Small intestine (tissue), 7 donors: Measurements from ENCODE around the gene HBG1. TPM values are rescaled to one million over a fixed set of nuclear protein-coding genes. Genes with fewer than 3 reads are reported as not detected.

Experiments used
- DNase-seq, 2 donors: peaks; one replicate each; pipeline versions ENCODE4 v3.0.0 to v3.0.0-alpha.2; 2013
- FAIRE-seq: peaks from 2 replicates; lab custom pipeline; 2012; peaks lifted over from hg19 to GRCh38; lab: Jason Lieb, UNC
- H3K27ac ChIP-seq, 3 donors: one replicate each; pipeline ENCODE4 v1.5.1; 2013; ENCODE audit warnings: low read length in 2 of 3, mild to moderate bottlenecking in 2 of 3, control low read depth in 1 of 3, inconsistent platforms in 1 of 3, low read depth in 1 of 3, moderate library complexity in 1 of 3
- H3K27me3 ChIP-seq, 3 donors: one replicate each; pipeline ENCODE4 v1.6.1; 2013; ENCODE audit warnings: low read length in 3 of 3, inconsistent platforms in 1 of 3; ENCODE audit not compliant: control insufficient read depth in 3 of 3, insufficient read depth in 3 of 3
- H3K36me3 ChIP-seq, 3 donors: one replicate each; pipeline ENCODE4 v1.6.1; 2013; ENCODE audit warnings: low read length in 3 of 3, inconsistent platforms in 1 of 3, low read depth in 1 of 3, mild to moderate bottlenecking in 1 of 3, moderate library complexity in 1 of 3; ENCODE audit not compliant: control insufficient read depth in 3 of 3, insufficient read depth in 2 of 3
- H3K4me1 ChIP-seq, 3 donors: one replicate each; pipeline ENCODE4 v1.6.1; 2013; ENCODE audit warnings: low read length in 2 of 3, inconsistent platforms in 1 of 3, low read depth in 1 of 3, mild to moderate bottlenecking in 1 of 3, moderate library complexity in 1 of 3; ENCODE audit not compliant: control insufficient read depth in 3 of 3, insufficient read depth in 2 of 3
- H3K4me3 ChIP-seq, 3 donors: one replicate each; pipeline ENCODE4 v1.5.1; 2013; ENCODE audit warnings: low read length in 3 of 3, control low read depth in 1 of 3, inconsistent platforms in 1 of 3, low read depth in 1 of 3, mild to moderate bottlenecking in 1 of 3, moderate library complexity in 1 of 3
- H3K9me3 ChIP-seq, 2 donors: one replicate each; pipeline ENCODE4 v1.6.1; 2013; ENCODE audit warnings: low read depth in 1 of 2, low read length in 1 of 2; ENCODE audit not compliant: control insufficient read depth in 2 of 2, insufficient read depth in 1 of 2
- WGBS, 3 donors: extraction: QIAGEN DNeasy Blood & Tissue Kit; methylation state at CpG; one replicate each; pipeline ENCODE4 v1.1.7; 2013; 5-methylcytosine and 5-hydroxymethylcytosine counted together
- polyA plus RNA-seq, 4 donors: library from polyadenylated mRNA; stranded (reverse) in 3 of 4; unstranded in 1 of 4; fragments of 200-250 nt in 3 of 4; fragments of 120-200 nt in 1 of 4; gene quantifications; one replicate each; pipeline versions ENCODE4 v1.2.1 to v1.2.3, GENCODE V29; 2013
- donor health status: healthy with polysubstance abuse.
- donor health status: control.
- donor health status: control.
- donor health status: Bipolar disorder and iron deficiency.
- donor health status: healthy.

The HBG1 gene
- polyA plus RNA-seq, 4 donors: 2.5 TPM; not detected in 3

DNA sequence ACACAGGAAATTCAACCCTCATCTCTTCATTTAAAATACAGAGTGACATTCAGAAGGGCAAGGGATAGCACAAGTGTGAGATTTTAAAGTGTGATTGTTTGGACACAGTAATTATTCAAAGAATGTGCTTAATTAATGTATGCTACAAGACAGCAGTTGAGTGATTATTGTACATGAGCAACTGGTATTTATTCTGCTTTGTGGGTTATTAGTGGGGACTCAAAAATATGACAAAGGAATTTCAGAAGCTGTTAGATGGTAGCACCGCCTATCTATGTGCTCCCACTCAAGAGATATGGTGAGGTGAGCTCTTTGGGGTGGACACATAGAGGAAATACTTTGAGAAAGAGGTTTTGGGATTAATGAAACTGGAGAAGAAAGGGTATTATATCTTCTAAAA lies 9.6 kb downstream of the HBG1 start:
- H3K27ac ChIP-seq: no peak overlapping the region
- H3K9me3 ChIP-seq: no peaks in the 10 kb centered on the region
- no peaks in the 10 kb centered on the region for H3K27me3 ChIP-seq
- H3K4me3 ChIP-seq: no peak overlapping the region
- H3K36me3 ChIP-seq: no peaks in the 10 kb centered on the region
- no peaks in the 10 kb centered on the region for H3K4me1 ChIP-seq
- no peak for DNase-seq
- 63 to 87% (median 73%) methylated on average over 1 of the region's 1 CpG for WGBS, 3 donors
- no peak for FAIRE-seq

DNA sequence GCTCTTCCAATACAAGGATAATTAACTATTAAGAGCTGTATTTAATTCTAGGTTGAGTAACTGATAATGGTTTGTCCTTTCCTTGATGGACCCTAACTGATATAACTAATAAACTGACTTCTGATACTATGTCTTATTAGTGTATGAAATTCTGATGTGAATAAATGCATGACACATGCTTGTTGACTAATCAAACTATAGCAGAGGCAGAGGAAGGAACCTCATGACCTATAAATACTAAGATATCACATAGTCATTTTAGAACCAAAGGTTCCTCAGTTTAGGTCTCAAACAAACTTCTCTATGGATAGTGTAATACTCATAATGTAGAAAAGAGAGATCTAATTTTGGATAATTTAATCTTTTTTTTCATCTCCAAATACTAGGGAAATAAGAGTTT lies 10.6 kb downstream of the HBG1 start:
- Histone ChIP-seq H3K4me1 (no peaks in the 10 kb centered on the region), H3K9me3 (no peaks in the 10 kb centered on the region), H3K4me3 (no peak overlapping the region), H3K36me3 (no peaks in the 10 kb centered on the region), H3K27me3 (no peaks in the 10 kb centered on the region), H3K27ac (no peak overlapping the region)
- no peak for FAIRE-seq
- no peak for DNase-seq

DNA sequence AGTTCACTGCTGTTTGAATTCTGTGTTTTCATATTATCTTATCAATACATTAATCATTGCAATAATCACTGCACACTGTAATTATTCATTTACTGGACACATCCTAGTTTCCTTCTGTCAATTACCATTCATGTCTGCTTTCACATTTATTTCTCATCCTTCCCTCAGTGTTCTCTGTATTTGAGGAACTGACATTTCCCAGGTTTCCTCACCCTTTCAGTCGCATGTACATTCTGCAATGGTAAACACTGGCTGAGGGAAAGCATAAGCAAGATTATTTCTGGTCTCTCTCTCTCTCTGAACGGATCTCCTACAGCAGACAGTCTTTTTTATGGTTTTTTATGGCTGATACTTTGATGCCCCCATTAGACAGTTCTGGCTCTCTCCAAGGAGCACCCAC lies 11.2 kb downstream of the HBG1 start:
- no peak overlapping the region for H3K27ac ChIP-seq
- no peak overlapping the region for H3K4me3 ChIP-seq
- WGBS, 3 donors: 34 to 55% (median 46%) methylated on average over 2 of the region's 2 CpGs
- H3K4me1 ChIP-seq: no peaks in the 10 kb centered on the region
- FAIRE-seq (no peak), DNase-seq (no peak)
- no peaks in the 10 kb centered on the region for H3K36me3 ChIP-seq
- H3K9me3 ChIP-seq: no peaks in the 10 kb centered on the region
- no peaks in the 10 kb centered on the region for H3K27me3 ChIP-seq

DNA sequence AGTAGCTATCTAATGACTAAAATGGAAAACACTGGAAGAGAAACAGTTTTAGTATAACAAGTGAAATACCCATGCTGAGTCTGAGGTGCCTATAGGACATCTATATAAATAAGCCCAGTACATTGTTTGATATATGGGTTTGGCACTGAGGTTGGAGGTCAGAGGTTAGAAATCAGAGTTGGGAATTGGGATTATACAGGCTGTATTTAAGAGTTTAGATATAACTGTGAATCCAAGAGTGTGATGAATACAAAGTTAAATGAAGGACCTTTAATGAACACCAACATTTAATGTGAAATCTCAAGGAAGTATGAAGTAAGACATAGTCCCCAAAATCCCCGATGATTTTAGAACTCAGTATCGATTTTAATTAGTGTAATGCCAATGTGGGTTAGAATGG lies 12.2 kb downstream of the HBG1 start:
- Histone ChIP-seq H3K27me3 (no peaks in the 10 kb centered on the region), H3K27ac (no peak overlapping the region), H3K4me3 (no peak overlapping the region), H3K36me3 (no peaks in the 10 kb centered on the region), H3K4me1 (no peaks in the 10 kb centered on the region), H3K9me3 (no peaks in the 10 kb centered on the region)
- WGBS, 3 donors: 49 to 86% (median 83%) methylated on average over 2 of the region's 2 CpGs
- FAIRE-seq: no peak
- no peak for DNase-seq

DNA sequence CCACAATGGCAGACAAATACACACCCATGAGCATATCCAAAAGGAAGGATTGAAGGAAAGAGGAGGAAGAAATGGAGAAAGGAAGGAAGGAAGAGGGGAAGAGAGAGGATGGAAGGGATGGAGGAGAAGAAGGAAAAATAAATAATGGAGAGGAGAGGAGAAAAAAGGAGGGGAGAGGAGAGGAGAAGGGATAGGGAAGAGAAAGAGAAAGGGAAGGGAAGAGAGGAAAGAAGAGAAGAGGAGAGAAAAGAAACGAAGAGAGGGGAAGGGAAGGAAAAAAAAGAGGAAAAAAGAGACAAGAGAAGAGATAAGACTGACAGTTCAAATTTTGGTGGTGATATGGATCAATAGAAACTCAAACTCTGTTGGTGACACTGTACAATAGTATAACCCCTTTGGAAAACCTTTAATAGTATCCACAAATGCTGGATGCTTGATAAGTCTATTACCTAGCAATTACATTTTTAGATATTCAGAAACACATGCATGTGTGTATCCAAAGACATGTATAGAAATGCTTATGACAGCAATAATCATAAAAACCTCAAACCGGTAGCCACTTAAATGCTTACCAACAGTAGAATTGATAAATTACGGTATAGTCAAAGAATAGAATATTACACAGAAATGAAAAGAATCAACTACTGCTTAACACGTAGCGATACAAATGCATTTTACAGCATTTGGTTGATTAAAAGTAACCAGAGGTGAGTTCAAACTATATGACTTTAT lies 14.1 kb downstream of the HBG1 start:
- H3K27me3 ChIP-seq: no peaks in the 10 kb centered on the region
- H3K27ac ChIP-seq: no peak overlapping the region
- H3K36me3 ChIP-seq: no peaks in the 10 kb centered on the region
- FAIRE-seq (no peak), DNase-seq (no peak)
- no peaks in the 10 kb centered on the region for H3K4me1 ChIP-seq
- no peaks in the 10 kb centered on the region for H3K9me3 ChIP-seq
- H3K4me3 ChIP-seq: no peak overlapping the region
- 76 to 85% (median 84%) methylated on average over 5 of the region's 5 CpGs for WGBS, 3 donors

DNA sequence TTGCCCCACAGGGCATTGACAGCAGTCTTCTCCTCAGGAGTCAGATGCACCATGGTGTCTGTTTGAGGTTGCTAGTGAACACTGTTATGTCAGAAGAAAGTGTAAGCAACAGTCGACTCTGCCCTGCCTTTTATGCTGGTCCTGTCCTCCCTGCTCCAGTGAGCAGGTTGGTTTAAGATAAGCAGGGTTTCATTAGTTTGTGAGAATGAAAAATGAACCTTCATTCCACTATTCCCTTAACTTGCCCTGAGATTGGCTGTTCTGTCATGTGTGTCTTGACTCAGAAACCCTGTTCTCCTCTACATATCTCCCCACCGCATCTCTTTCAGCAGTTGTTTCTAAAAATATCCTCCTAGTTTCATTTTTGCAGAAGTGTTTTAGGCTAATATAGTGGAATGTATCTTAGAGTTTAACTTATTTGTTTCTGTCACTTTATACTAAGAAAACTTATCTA lies 15.2 kb downstream of the HBG1 start, which contains the start of gene HBD:
TSS of gene HBD (minus strand) at position 103 of the 454 bp plus-strand sequence. CDS start at position 53, 50 bp downstream.
- WGBS, 3 donors: 46 to 60% (median 54%) methylated on average over 2 of the region's 2 CpGs
- DNase-seq (no peak), FAIRE-seq (no peak)
- Histone ChIP-seq H3K9me3 (no peaks in the 10 kb centered on the region), H3K36me3 (no peaks in the 10 kb centered on the region), H3K27me3 (no peaks in the 10 kb centered on the region), H3K4me3 (no peak within 1 kb of the TSS), H3K27ac (no peak within 1 kb of the TSS), H3K4me1 (no peaks in the 10 kb centered on the region)

DNA sequence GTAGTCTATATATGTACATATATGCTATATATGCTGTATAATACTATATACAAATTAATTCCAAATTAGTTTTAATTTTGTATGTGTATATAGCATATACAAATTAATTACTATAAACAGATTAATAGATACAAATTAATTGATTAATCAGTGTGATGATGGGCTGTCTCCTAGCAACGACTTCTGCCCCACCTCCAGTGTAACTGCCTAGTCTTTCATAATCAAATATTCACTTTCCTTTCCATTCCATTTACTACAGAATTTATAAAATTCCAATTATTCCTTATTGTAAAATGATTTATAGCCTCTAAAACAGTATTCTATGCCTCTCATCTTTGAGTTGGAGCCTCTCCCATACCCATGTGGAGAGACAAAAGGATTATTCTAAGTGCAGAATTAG lies 16.4 kb downstream of the HBG1 start:
- no peak overlapping the region for H3K4me3 ChIP-seq
- WGBS, 3 donors: 47 to 77% (median 71%) methylated on average over 1 of the region's 1 CpG
- FAIRE-seq (no peak), DNase-seq (no peak)
- no peaks in the 10 kb centered on the region for H3K27me3 ChIP-seq
- H3K4me1 ChIP-seq: no peaks in the 10 kb centered on the region
- no peaks in the 10 kb centered on the region for H3K36me3 ChIP-seq
- no peak overlapping the region for H3K27ac ChIP-seq
- H3K9me3 ChIP-seq: no peaks in the 10 kb centered on the region

DNA sequence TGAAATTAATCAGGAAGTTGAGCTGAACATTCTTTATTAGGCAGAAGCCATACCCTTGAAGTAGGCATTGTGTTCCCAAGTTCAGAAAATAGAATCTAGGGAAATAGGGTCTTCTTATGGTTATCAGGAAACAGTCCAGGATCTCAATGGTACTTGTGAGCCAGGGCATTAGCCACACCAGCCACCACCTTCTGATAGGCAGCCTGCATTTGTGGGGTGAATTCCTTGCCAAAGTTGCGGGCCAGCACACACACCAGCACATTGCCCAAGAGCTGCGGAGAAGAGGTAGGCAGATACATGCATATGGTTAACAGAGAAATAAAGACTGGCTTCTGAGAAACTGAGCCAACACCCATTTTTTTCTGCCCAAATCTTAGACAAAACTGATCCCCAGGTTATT lies 16.8 kb downstream of the HBG1 start:
- H3K9me3 ChIP-seq: no peaks in the 10 kb centered on the region
- no peaks in the 10 kb centered on the region for H3K36me3 ChIP-seq
- no peak overlapping the region for H3K4me3 ChIP-seq
- WGBS, 3 donors: 97 to 98% (median 97%) methylated on average over 2 of the region's 2 CpGs
- no peak overlapping the region for H3K27ac ChIP-seq
- FAIRE-seq: no peak
- DNase-seq: no peak
- no peaks in the 10 kb centered on the region for H3K27me3 ChIP-seq
- H3K4me1 ChIP-seq: no peaks in the 10 kb centered on the region

DNA sequence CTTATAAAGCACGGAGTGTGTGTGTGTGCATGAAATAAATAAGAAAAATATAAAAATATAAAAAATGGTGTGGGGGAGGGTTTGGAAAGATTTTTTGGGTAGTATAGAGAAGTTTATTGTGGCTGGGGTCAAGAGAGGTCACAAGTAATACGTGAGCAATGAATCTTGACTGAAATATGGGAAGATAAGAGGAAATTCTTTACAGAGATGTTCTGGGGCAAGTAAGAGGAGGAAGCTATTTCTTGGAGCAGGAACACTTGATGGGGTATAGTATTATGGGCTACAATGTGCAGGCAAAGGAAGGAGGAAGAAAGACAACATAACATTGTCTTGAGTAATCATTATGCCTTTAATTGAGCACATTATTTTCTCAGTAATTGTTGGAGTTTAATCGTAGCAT lies 17.5 kb downstream of the HBG1 start:
- FAIRE-seq: no peak
- 56 to 68% (median 58%) methylated on average over 3 of the region's 3 CpGs for WGBS, 3 donors

More for the DNA sequence above, 17.5 kb downstream of the HBG1 start:
- Histone ChIP-seq H3K36me3 (no peaks in the 10 kb centered on the region), H3K4me1 (no peaks in the 10 kb centered on the region), H3K4me3 (no peak overlapping the region), H3K9me3 (no peaks in the 10 kb centered on the region), H3K27ac (no peak overlapping the region), H3K27me3 (no peaks in the 10 kb centered on the region)
- no peak for DNase-seq
